HCT116 (cell line): Measurements from ENCODE around the gene ZNF283. TPM values are rescaled to one million over a fixed set of nuclear protein-coding genes. Genes with fewer than 3 reads are reported as not detected.

Experiments
- ATAC-seq: fragments of 200-7000 bp; cut with Tn5 transposase; 2 replicates; pipeline ENCODE4 v1.9.1; 2020; ENCODE audit warnings: mild to moderate bottlenecking, moderate library complexity
- BruUV-seq: library from RNA; stranded (reverse); fragments of 400-500 nt; replicated peaks from 2 replicates; lab custom pipeline; 2021; lab: Mats Ljungman, UMichigan
- CTCF ChIA-PET: fragments of 300-600 bp; sonication (Branson Sonifier 250); formaldehyde crosslinking; loops from one replicate; lab custom pipeline; 2021; ENCODE audit warnings: antibody characterized with exemption; lab: Charles Lee
- POLR2A ChIA-PET: fragments of 300-600, 350-600 bp; sonication (Branson Sonifier 250); formaldehyde crosslinking; loops from one replicate; lab custom pipeline; 2021; ENCODE audit warnings: antibody characterized with exemption; lab: Charles Lee
- RAD21 ChIA-PET, 2 experiments: fragments of 300-600 bp; sonication (Branson Sonifier 250); formaldehyde crosslinking; loops; one replicate each; lab custom pipeline; 2023; ENCODE audit warnings: low total read pairs in 2 of 2; ENCODE audit not compliant: uncharacterized antibody in 2 of 2, unreplicated experiment in 2 of 2, low non-redundant PET in 1 of 2; lab: Charles Lee
- DNase-seq: peaks from one replicate; pipeline ENCODE4 v3.0.0-alpha.2; 2010; ENCODE audit warnings: low read depth, low spot score
- H2AFZ ChIP-seq: fragments of 200-600 bp; shearing (Covaris generic), sonication (generic); 2 replicates; pipeline ENCODE4 v1.6.1; 2017; ENCODE audit warnings: low read depth, mixed run types, mixed read lengths, antibody characterized with exemption, low read length; ENCODE audit not compliant: poor library complexity, severe bottlenecking
- H3K27ac ChIP-seq: 2 replicates; pipeline ENCODE4 v1.5.1; 2012; ENCODE audit warnings: low read depth, low read length
- H3K27me3 ChIP-seq: fragments of 200-600 bp; sonication (generic); 2 replicates; pipeline ENCODE4 v1.6.1; 2016; ENCODE audit warnings: mixed run types, low read length, mixed read lengths; ENCODE audit not compliant: insufficient read depth
- H3K36me3 ChIP-seq, 2 experiments: fragments of 200-500 bp in 1 of 2; fragments of 200-600 bp in 1 of 2; sonication (Bioruptor generic) in 1 of 2; sonication (generic) in 1 of 2; 2 replicates each; pipeline versions ENCODE4 v1.5.1 to v1.6.1; 2014 to 2016; ENCODE audit warnings: low read length in 2 of 2, inconsistent platforms in 1 of 2, mixed read lengths in 1 of 2, mixed run types in 1 of 2; ENCODE audit not compliant: insufficient read depth in 2 of 2, control insufficient read depth in 1 of 2
- H3K4me1 ChIP-seq, 2 experiments: fragments of 200-600 bp in 1 of 2; sonication (generic) in 1 of 2; 2 replicates each; pipeline versions ENCODE4 v1.5.1 to v1.6.1; 2012 to 2017; ENCODE audit warnings: low read length in 2 of 2, inconsistent platforms in 1 of 2, mild to moderate bottlenecking in 1 of 2, mixed read lengths in 1 of 2, mixed run types in 1 of 2, moderate library complexity in 1 of 2; ENCODE audit not compliant: insufficient read depth in 2 of 2, control insufficient read depth in 1 of 2
- H3K4me2 ChIP-seq: fragments of 200-600 bp; sonication (generic); 2 replicates; pipeline ENCODE4 v1.6.1; 2017; ENCODE audit warnings: mixed run types, low read length, mixed read lengths
- H3K4me3 ChIP-seq, 2 experiments: fragments of 200-600 bp in 1 of 2; sonication (generic) in 1 of 2; replicated peaks in 1 of 2; 2 replicates each; pipeline ENCODE4 v1.5.1; 2011 to 2016; ENCODE audit warnings: low read length in 2 of 2, control low read depth in 1 of 2, low read depth in 1 of 2, mild to moderate bottlenecking in 1 of 2, mixed read lengths in 1 of 2, mixed run types in 1 of 2
- H3K79me2 ChIP-seq: fragments of 200-600 bp; sonication (generic); 2 replicates; pipeline ENCODE4 v1.6.1; 2017; ENCODE audit warnings: mild to moderate bottlenecking, mixed run types, low read length, moderate library complexity, mixed read lengths; ENCODE audit not compliant: insufficient read depth
- H3K9ac ChIP-seq: fragments of 200-600 bp; sonication (generic); 2 replicates; pipeline ENCODE4 v1.6.1; 2016; ENCODE audit warnings: low read length, mixed read lengths
- H3K9me2 ChIP-seq: fragments of 200-600 bp; sonication (generic), shearing (Covaris generic); 2 replicates; pipeline ENCODE4 v1.6.1; 2017; ENCODE audit warnings: mixed run types, mild to moderate bottlenecking, moderate library complexity; ENCODE audit not compliant: insufficient read depth
- H3K9me3 ChIP-seq, 2 experiments: fragments of 200-500 bp in 1 of 2; fragments of 200-600 bp in 1 of 2; sonication (Bioruptor generic) in 1 of 2; sonication (generic) in 1 of 2; 2 replicates each; pipeline ENCODE4 v1.6.1; 2014 to 2017; ENCODE audit warnings: low read length in 2 of 2, mixed read lengths in 2 of 2, inconsistent platforms in 1 of 2, low read depth in 1 of 2, mild to moderate bottlenecking in 1 of 2, mixed run types in 1 of 2, moderate library complexity in 1 of 2; ENCODE audit not compliant: control insufficient read depth in 1 of 2, insufficient read depth in 1 of 2
- H4K20me1 ChIP-seq: fragments of 200-600 bp; sonication (generic), shearing (Covaris generic); 2 replicates; pipeline ENCODE4 v1.6.1; 2017; ENCODE audit warnings: mixed run types, mild to moderate bottlenecking, moderate library complexity; ENCODE audit not compliant: insufficient read depth
- CBX3 ChIP-seq: IDR thresholded peaks from 2 replicates; pipeline ENCODE4 v1.6.1; 2012; ENCODE audit warnings: low read depth
- POLR2A ChIP-seq: IDR thresholded peaks from 2 replicates; pipeline ENCODE4 v1.7.0; 2011; ENCODE audit warnings: borderline replicate concordance; ENCODE audit not compliant: insufficient read depth, insufficient read length; ENCODE audit errors: extremely low read depth
- SIN3A ChIP-seq: IDR thresholded peaks from 2 replicates; pipeline ENCODE4 v1.6.1; 2012; ENCODE audit warnings: low read depth
- SP1 ChIP-seq: IDR thresholded peaks from 2 replicates; pipeline ENCODE4 v1.6.1; 2012; ENCODE audit warnings: low read depth
- SRF ChIP-seq: IDR thresholded peaks from 2 replicates; pipeline ENCODE4 v1.6.1; 2012; ENCODE audit warnings: low read depth
- YY1 ChIP-seq: IDR thresholded peaks from 2 replicates; pipeline ENCODE4 v1.6.1; 2011; ENCODE audit warnings: low read length, low read depth, moderate library complexity, mild to moderate bottlenecking; ENCODE audit not compliant: insufficient replicate concordance; ENCODE audit errors: extremely low read depth
- ZBTB33 ChIP-seq: IDR thresholded peaks from 2 replicates; pipeline ENCODE4 v1.6.1; 2011; ENCODE audit warnings: mild to moderate bottlenecking, low read length, moderate library complexity; ENCODE audit not compliant: insufficient replicate concordance; ENCODE audit errors: extremely low read depth
- intact Hi-C: fragments of 100-400 bp; cut with micrococcal nuclease; formaldehyde crosslinking; loops from 2 replicates; pipeline ENCODE4 v1.10.0; 2022
- total RNA-seq: library from RNA; stranded (reverse); gene quantifications from one replicate; pipeline ENCODE4 v1.2.1, GENCODE V29; 2021; ENCODE audit not compliant: unreplicated experiment
- TF ChIP-seq, protein P1 (sequence below): IDR thresholded peaks from 2 replicates; pipeline ENCODE4 v1.6.1; 2012; ENCODE audit warnings: low read depth

Gene ZNF283
- total RNA-seq, 1 experiment from 2014 or later = 7.6 TPM

DNA sequence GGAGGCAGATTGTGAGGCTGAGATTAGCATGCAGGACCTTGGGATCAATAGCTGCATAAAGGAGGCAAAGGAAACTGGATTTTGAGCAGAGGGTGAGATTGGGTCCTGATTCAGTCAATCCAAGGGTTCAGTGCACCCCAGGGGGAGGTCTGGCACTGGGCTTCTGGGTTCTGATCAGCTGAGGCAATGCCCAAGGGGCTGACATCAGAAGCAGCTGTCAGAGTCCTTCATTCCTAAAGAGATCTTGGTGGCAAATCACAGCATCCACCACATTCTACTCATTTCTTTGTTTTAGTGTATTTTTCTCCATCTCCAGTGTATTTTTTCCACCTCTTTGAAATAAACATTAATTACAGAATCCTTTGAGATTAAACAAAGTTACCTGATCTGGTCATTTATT is 19.5 kb upstream of the ZNF283 start:
- Histone ChIP-seq H3K27me3 (no peaks in the 10 kb centered on the region), H3K79me2 (no peaks in the 10 kb centered on the region), H4K20me1 (no peaks in the 10 kb centered on the region), H2AFZ (no peak overlapping the region), H3K4me3 (no peak overlapping the region), H3K9ac (no peak overlapping the region), H3K36me3 (no peaks in the 10 kb centered on the region), H3K9me2 (no peaks in the 10 kb centered on the region), H3K4me1 (peaks cover 0 to 6% of the 10 kb centered on the region in 2 experiments; a peak in 1 of 4 replicates), H3K9me3 (no peaks in the 10 kb centered on the region), H3K4me2 (no peak overlapping the region), H3K27ac (no peak overlapping the region)
- BruUV-seq = no TSS peak
- RAD21 ChIA-PET = no interaction called here
- ATAC-seq = no peak
- TF ChIP-seq SP1 (no peak), SIN3A (no peak), YY1 (no peak), CBX3 (no peak), POLR2A (no peak), ZBTB33 (no peak), SRF (no peak)
- TF ChIP-seq, protein P1, sequence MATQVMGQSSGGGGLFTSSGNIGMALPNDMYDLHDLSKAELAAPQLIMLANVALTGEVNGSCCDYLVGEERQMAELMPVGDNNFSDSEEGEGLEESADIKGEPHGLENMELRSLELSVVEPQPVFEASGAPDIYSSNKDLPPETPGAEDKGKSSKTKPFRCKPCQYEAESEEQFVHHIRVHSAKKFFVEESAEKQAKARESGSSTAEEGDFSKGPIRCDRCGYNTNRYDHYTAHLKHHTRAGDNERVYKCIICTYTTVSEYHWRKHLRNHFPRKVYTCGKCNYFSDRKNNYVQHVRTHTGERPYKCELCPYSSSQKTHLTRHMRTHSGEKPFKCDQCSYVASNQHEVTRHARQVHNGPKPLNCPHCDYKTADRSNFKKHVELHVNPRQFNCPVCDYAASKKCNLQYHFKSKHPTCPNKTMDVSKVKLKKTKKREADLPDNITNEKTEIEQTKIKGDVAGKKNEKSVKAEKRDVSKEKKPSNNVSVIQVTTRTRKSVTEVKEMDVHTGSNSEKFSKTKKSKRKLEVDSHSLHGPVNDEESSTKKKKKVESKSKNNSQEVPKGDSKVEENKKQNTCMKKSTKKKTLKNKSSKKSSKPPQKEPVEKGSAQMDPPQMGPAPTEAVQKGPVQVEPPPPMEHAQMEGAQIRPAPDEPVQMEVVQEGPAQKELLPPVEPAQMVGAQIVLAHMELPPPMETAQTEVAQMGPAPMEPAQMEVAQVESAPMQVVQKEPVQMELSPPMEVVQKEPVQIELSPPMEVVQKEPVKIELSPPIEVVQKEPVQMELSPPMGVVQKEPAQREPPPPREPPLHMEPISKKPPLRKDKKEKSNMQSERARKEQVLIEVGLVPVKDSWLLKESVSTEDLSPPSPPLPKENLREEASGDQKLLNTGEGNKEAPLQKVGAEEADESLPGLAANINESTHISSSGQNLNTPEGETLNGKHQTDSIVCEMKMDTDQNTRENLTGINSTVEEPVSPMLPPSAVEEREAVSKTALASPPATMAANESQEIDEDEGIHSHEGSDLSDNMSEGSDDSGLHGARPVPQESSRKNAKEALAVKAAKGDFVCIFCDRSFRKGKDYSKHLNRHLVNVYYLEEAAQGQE = no peak
- intact Hi-C loops = no loop called here
- CTCF ChIA-PET = no interaction called here
- POLR2A ChIA-PET = no interaction called here
- DNase-seq = no peak
